Measurements from ENCODE around the gene UBE3A. TPM values are rescaled to one million over a fixed set of nuclear protein-coding genes. Genes with fewer than 3 reads are reported as not detected.

The UBE3A gene
- total and polyA plus RNA-seq, 2 donors (not counting 1 experiment from before 2014, with no cell fraction given) = 13.4 to 135 TPM

GRCh38 chr15:25342629-25343028, 96.2 kb downstream of the UBE3A start:
- Mint-ChIP-seq H3K4me3 (no peak overlapping the region), H3K27me3 (no peaks in the 10 kb centered on the region), H3K9me3 (ENCODE audit: insufficient read depth) (no peaks in the 10 kb centered on the region), H3K4me1 (peaks cover 10% of the 10 kb centered on the region), H3K27ac (no peak overlapping the region)
- no peaks in the 10 kb centered on the region for H4K20me1 ChIP-seq (ENCODE audit: control insufficient read depth, insufficient read depth, low read length, poor library complexity, severe bottlenecking)
- H3K4me3 ChIP-seq (ENCODE audit: control extremely low read depth in 1 of 5, extremely low read depth in 1 of 5, insufficient read depth in 1 of 5, low read depth in 2 of 5, low read length in 4 of 5) = no peak overlapping the region
- no peaks in the 10 kb centered on the region for H3K27me3 ChIP-seq (replicated peaks in 1 of 4; ENCODE audit: control extremely low read depth in 1 of 4, control insufficient read depth in 3 of 4, insufficient read depth in 4 of 4, low read length in 3 of 4)
- TF ChIP-seq EZH2 (IDR thresholded peaks at IDR 0.05; ENCODE audit: borderline replicate concordance, insufficient read depth, low read depth, low read length, poor library complexity, severe bottlenecking) (no peak), CTCF (IDR thresholded peaks at IDR 0.05) (no peak)
- H3K36me3 ChIP-seq (replicated peaks in 1 of 2; ENCODE audit: control extremely low read depth in 1 of 2, control insufficient read depth in 1 of 2, extremely low read depth in 1 of 2, insufficient read depth in 2 of 2, low read length in 1 of 2) = peaks cover 1 to 22% of the 10 kb centered on the region in 2 experiments
- H3K79me2 ChIP-seq (ENCODE audit: control insufficient read depth, insufficient read depth, low read length) = no peaks in the 10 kb centered on the region
- DNase-seq = no peak
- H3K4me2 ChIP-seq (replicated peaks; ENCODE audit: low read depth, low read length, poor library complexity, severe bottlenecking) = no peak overlapping the region
- no peaks in the 10 kb centered on the region for H3K4me1 ChIP-seq (ENCODE audit: control insufficient read depth in 2 of 2, insufficient read depth in 2 of 2, low read length in 2 of 2)
- WGBS (ENCODE audit: insufficient coverage) = no CpG with 5 or more reads among the region's 3 CpGs
- peaks cover 0 to 5% (median 3%) of the 10 kb centered on the region in 3 donors for H3K9me3 ChIP-seq (ENCODE audit: control extremely low read depth in 1 of 3, control insufficient read depth in 2 of 3, insufficient read depth in 1 of 3, low read length in 2 of 3)
- intact Hi-C loops (cut with micrococcal nuclease) = loop anchor here (10.0 kb wide), 1 partner anchor 52 kb away; no protein-coding TSS in a partner anchor
- ChIA-PET CTCF (no interaction called here), POLR2A (no interaction called here)
- no peak for ATAC-seq (ENCODE audit: low read depth)
- H3K27ac ChIP-seq (ENCODE audit: low read length in 2 of 2) = no peak overlapping the region
- H2AFZ ChIP-seq (ENCODE audit: insufficient read depth, low read depth, low read length, poor library complexity, severe bottlenecking) = no peak overlapping the region
- H3K9ac ChIP-seq (ENCODE audit: low read length) = no peak overlapping the region

GRCh38 chr15:25339431-25339830, 99.4 kb downstream of the UBE3A start:
- intact Hi-C loops (cut with micrococcal nuclease) = no loop called here
- Histone ChIP-seq H2AFZ (ENCODE audit: insufficient read depth, low read depth, low read length, poor library complexity, severe bottlenecking) (no peak overlapping the region), H3K36me3 (replicated peaks in 1 of 2; ENCODE audit: control extremely low read depth in 1 of 2, control insufficient read depth in 1 of 2, extremely low read depth in 1 of 2, insufficient read depth in 2 of 2, low read length in 1 of 2) (peaks cover 1 to 27% of the 10 kb centered on the region in 2 experiments), H3K4me1 (ENCODE audit: control insufficient read depth in 2 of 2, insufficient read depth in 2 of 2, low read length in 2 of 2) (no peaks in the 10 kb centered on the region), H4K20me1 (ENCODE audit: control insufficient read depth, insufficient read depth, low read length, poor library complexity, severe bottlenecking) (no peaks in the 10 kb centered on the region), H3K4me3 (ENCODE audit: control extremely low read depth in 1 of 5, extremely low read depth in 1 of 5, insufficient read depth in 1 of 5, low read depth in 2 of 5, low read length in 4 of 5) (no peak overlapping the region), H3K27ac (ENCODE audit: low read length in 2 of 2) (no peak overlapping the region), H3K79me2 (ENCODE audit: control insufficient read depth, insufficient read depth, low read length) (no peaks in the 10 kb centered on the region), H3K9me3 (ENCODE audit: control extremely low read depth in 1 of 3, control insufficient read depth in 2 of 3, insufficient read depth in 1 of 3, low read length in 2 of 3) (peaks cover 0 to 3% (median 0%) of the 10 kb centered on the region in 3 donors), H3K9ac (ENCODE audit: low read length) (no peak overlapping the region), H3K4me2 (replicated peaks; ENCODE audit: low read depth, low read length, poor library complexity, severe bottlenecking) (no peak overlapping the region), H3K27me3 (replicated peaks in 1 of 4; ENCODE audit: control extremely low read depth in 1 of 4, control insufficient read depth in 3 of 4, insufficient read depth in 4 of 4, low read length in 3 of 4) (no peaks in the 10 kb centered on the region)
- no peaks in the 10 kb centered on the region for H3K27me3 Mint-ChIP-seq
- ChIA-PET CTCF (no interaction called here), POLR2A (no interaction called here)
- H3K4me1 Mint-ChIP-seq = peaks cover 10% of the 10 kb centered on the region
- no CpG with 5 or more reads among the region's 2 CpGs for WGBS (ENCODE audit: insufficient coverage)
- H3K27ac Mint-ChIP-seq = no peak overlapping the region
- TF ChIP-seq CTCF (IDR thresholded peaks at IDR 0.05) (no peak), EZH2 (IDR thresholded peaks at IDR 0.05; ENCODE audit: borderline replicate concordance, insufficient read depth, low read depth, low read length, poor library complexity, severe bottlenecking) (no peak)
- no peak overlapping the region for H3K4me3 Mint-ChIP-seq
- ATAC-seq (ENCODE audit: low read depth) (no peak), DNase-seq (no peak)
- H3K9me3 Mint-ChIP-seq (ENCODE audit: insufficient read depth) = peaks cover 4% of the 10 kb centered on the region
